ENCODE data around the gene ZCCHC3.
A peak's percentile ranks its signal among the peaks of the same experiment; 100 is the strongest.

ZCCHC3 gene

GRCh38 chr20:347640-348484 lies 50.5 kb downstream of the ZCCHC3 start:
- DNase-seq, result peak; percentile 93

- no peak for DNase-seq
Observed at GRCh38 chr20:348972-349841, 51.8 kb downstream of the ZCCHC3 start.
